ENCODE data around the gene MED14.

MED14 gene

DNA sequence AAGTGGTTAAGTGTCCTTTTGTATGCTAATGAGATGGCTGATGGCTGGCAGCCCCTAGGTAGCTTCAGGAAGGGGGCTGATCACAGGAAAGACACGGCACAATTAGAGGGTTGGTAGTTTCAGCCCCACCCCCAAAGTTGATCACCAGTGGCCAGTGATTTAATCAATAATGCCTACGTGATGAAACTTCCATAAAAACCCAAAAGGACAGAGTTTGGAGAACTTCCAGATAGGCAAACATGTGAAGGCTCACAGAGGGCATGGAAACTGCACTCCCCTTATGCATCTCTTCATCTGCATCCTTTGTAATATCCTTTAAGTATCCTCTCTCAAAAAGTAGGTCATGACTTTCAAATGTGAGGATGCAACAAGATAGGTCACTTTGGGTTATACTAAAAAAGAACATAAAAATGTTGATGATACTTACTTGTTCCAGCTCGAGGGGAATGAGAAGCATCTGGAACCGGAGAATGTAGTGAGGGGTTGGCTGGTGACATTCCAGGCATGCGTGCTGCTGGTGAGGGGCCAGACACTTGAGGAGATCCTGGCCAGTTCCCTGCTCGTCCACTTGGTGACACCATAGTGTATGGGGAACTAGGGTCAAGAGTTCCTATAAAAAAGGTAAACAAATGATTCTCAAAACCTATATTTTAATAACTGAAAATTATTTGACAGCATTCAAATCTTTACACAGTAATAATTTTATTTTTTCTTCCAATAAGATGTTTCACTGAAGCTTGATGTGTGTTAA, 71.3 kb downstream of the MED14 start:
- no peaks in the 10 kb centered on the region for H3K4me1 ChIP-seq (ENCODE audit: control insufficient read depth, insufficient read depth, low read length, poor library complexity, severe bottlenecking)
- WGBS, 2 experiments (ENCODE audit: insufficient coverage in 2 of 2): 88% methylated on average over 1 of the region's 6 CpGs; no CpG with 5 or more reads in 1 of the 2 experiments
- H3K4me3 ChIP-seq (ENCODE audit: extremely low read depth, insufficient read depth, low read length, poor library complexity, severe bottlenecking): no peak overlapping the region
- H3K36me3 ChIP-seq (ENCODE audit: control insufficient read depth, insufficient read depth, low read length): peaks cover 65% of the 10 kb centered on the region
- no peaks in the 10 kb centered on the region for H3K9me3 ChIP-seq (ENCODE audit: control insufficient read depth, low read length)
- peak overlapping the region; percentile 45 for H3K27ac ChIP-seq (ENCODE audit: low read depth, low read length, severe bottlenecking)

DNA sequence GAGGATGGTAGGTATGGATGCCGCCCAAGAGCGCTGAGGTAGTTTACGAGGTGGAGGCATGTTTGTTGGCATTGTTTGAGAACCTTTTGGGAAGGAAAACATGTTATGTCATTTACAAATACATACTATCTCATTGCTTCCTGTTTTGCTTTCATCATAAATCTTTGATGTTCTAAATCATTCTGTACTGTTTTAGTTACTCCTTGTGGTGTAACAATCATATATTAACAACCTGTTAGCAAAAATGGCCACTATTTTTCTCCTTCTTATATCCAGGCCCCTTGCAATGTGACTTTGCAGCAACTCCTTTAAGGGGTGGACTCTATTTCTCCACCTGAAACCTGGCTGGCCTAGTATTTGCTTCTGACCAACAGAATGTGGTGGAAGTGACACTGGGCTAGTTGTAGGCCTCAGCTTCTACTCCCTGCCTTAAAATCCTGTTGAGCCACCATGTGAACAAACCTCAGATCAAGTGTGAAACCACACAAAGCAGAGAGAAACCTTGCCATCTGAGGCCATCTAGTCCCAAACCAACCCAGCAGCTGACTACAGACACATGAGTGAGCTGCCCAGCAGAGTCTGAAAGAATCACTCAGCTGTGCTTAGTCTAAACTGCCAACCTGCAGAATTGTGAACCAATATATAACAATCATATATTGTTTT, 72.1 kb downstream of the MED14 start:
- H3K4me3 ChIP-seq (ENCODE audit: extremely low read depth, insufficient read depth, low read length, poor library complexity, severe bottlenecking): no peak overlapping the region
- H3K9me3 ChIP-seq (ENCODE audit: control insufficient read depth, low read length): no peaks in the 10 kb centered on the region
- no peak overlapping the region for H3K27ac ChIP-seq (ENCODE audit: low read depth, low read length, severe bottlenecking)
- H3K36me3 ChIP-seq (ENCODE audit: control insufficient read depth, insufficient read depth, low read length): peaks cover 65% of the 10 kb centered on the region
- H3K4me1 ChIP-seq (ENCODE audit: control insufficient read depth, insufficient read depth, low read length, poor library complexity, severe bottlenecking): no peaks in the 10 kb centered on the region
- WGBS, 2 experiments (ENCODE audit: insufficient coverage in 2 of 2): no CpG with 5 or more reads among the region's 3 CpGs

DNA sequence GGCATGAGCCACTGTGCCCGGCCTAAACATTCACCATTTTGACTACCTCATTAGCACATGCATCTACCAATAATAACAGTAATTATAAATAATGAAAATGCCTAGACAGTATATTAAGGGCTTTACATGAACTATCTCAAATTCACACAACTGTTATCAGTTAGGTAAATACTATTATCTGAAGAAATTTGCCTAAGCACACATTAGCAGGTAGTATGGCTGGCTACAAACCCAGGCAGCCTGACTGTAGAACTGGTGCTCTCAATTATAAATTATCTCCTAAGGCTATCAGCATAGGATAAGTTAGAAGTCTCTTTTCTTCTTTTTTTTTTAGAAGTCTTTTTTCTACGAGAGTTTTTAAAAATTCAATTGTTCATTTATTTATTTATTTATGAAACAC, 73.9 kb downstream of the MED14 start:
- no peaks in the 10 kb centered on the region for H3K9me3 ChIP-seq (ENCODE audit: control insufficient read depth, low read length)
- H3K27ac ChIP-seq (ENCODE audit: low read depth, low read length, severe bottlenecking): no peak overlapping the region
- peaks cover 60% of the 10 kb centered on the region for H3K36me3 ChIP-seq (ENCODE audit: control insufficient read depth, insufficient read depth, low read length)
- no peaks in the 10 kb centered on the region for H3K4me1 ChIP-seq (ENCODE audit: control insufficient read depth, insufficient read depth, low read length, poor library complexity, severe bottlenecking)
- no CpG with 5 or more reads among the region's 2 CpGs for WGBS, 2 experiments (ENCODE audit: insufficient coverage in 2 of 2)
- H3K4me3 ChIP-seq (ENCODE audit: extremely low read depth, insufficient read depth, low read length, poor library complexity, severe bottlenecking): no peak overlapping the region

GRCh38 chrX:40660381-40660780, 75.0 kb downstream of the MED14 start:
- no peak overlapping the region for H3K4me3 ChIP-seq (ENCODE audit: extremely low read depth, insufficient read depth, low read length, poor library complexity, severe bottlenecking)
- H3K4me1 ChIP-seq (ENCODE audit: control insufficient read depth, insufficient read depth, low read length, poor library complexity, severe bottlenecking): no peaks in the 10 kb centered on the region
- H3K36me3 ChIP-seq (ENCODE audit: control insufficient read depth, insufficient read depth, low read length): peaks cover 52% of the 10 kb centered on the region
- no peaks in the 10 kb centered on the region for H3K9me3 ChIP-seq (ENCODE audit: control insufficient read depth, low read length)
- H3K27ac ChIP-seq (ENCODE audit: low read depth, low read length, severe bottlenecking): no peak overlapping the region
- 94% methylated on average over 2 of the region's 5 CpGs for WGBS, 2 experiments (ENCODE audit: insufficient coverage in 2 of 2)

DNA sequence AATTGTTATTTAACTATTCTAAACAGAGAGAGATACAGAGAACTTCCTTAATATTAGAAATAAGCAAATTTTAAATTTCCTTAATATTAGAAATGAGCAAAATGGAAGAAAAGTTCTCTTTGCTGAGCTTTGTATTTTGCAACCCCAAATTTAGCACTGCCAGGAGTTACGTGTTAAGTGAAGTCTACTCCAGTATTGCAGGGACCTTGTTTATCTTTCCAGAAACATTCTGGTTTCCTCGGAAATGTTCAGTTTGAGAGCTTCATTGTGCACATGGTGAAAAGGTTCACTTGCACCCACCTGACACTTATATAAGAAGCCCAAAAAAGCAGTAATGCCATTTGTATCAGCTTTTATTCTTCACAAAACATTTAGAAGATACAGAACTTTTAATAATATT, 81.8 kb downstream of the MED14 start:
- no peak overlapping the region for H3K4me3 ChIP-seq (ENCODE audit: extremely low read depth, insufficient read depth, low read length, poor library complexity, severe bottlenecking)
- H3K9me3 ChIP-seq (ENCODE audit: control insufficient read depth, low read length): no peaks in the 10 kb centered on the region
- H3K27ac ChIP-seq (ENCODE audit: low read depth, low read length, severe bottlenecking): no peak overlapping the region
- WGBS, 2 experiments (ENCODE audit: insufficient coverage in 2 of 2): no CpG with 5 or more reads among the region's 2 CpGs
- no peaks in the 10 kb centered on the region for H3K4me1 ChIP-seq (ENCODE audit: control insufficient read depth, insufficient read depth, low read length, poor library complexity, severe bottlenecking)
- peaks cover 29% of the 10 kb centered on the region for H3K36me3 ChIP-seq (ENCODE audit: control insufficient read depth, insufficient read depth, low read length)

DNA sequence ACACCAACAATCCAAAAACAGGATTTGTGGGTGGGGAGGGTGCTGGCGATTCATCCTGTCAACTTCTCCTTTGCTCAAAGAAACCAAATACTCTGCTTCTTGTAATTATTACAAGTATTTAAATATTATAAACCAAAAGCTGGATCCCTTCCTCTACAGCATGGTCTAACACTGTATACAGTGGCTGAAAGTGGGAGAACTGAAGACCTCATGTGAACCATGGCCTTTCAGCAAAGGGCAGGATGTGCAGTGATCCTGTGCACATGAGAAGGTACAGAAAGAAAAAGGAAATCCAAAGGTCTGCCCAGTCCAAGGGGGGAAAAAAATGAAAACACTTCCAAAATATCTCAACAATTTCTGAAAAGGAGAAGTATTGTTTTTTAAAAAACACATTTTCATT, 82.7 kb downstream of the MED14 start:
- H3K36me3 ChIP-seq (ENCODE audit: control insufficient read depth, insufficient read depth, low read length): peaks cover 24% of the 10 kb centered on the region
- no peaks in the 10 kb centered on the region for H3K9me3 ChIP-seq (ENCODE audit: control insufficient read depth, low read length)
- H3K27ac ChIP-seq (ENCODE audit: low read depth, low read length, severe bottlenecking): no peak overlapping the region
- WGBS, 2 experiments (ENCODE audit: insufficient coverage in 2 of 2): no CpG with 5 or more reads among the region's 1 CpG
- no peaks in the 10 kb centered on the region for H3K4me1 ChIP-seq (ENCODE audit: control insufficient read depth, insufficient read depth, low read length, poor library complexity, severe bottlenecking)
- no peak overlapping the region for H3K4me3 ChIP-seq (ENCODE audit: extremely low read depth, insufficient read depth, low read length, poor library complexity, severe bottlenecking)

DNA sequence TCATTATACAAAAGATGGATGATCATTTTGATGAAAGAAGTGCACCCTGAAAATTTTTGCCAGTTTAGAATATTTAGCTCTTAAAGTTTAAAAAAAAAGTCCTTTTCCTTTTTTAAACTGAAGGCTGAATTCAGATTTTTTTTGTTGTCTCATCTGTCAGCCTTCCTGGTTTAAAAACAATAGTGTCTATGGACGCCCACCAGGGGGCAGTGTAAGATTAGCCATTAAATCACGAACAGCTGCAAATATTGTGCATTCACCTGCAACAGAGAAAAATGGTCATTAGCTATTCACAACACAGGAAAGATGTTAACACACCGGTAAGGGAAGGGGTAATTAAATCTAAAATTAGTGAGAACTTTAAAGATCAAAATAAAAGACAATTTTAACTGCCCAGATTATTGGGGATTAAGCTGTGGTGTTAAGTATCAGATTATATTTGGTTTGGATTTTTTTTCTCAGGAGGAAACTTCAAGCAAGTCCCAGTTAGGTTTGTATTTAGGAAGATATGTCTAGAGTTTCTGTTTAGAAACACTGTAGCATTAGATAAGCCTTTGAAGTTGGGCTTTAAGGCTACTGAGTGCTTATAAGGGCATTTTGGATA, 83.6 kb downstream of the MED14 start:
- no peaks in the 10 kb centered on the region for H3K4me1 ChIP-seq (ENCODE audit: control insufficient read depth, insufficient read depth, low read length, poor library complexity, severe bottlenecking)
- no CpG with 5 or more reads among the region's 3 CpGs for WGBS, 2 experiments (ENCODE audit: insufficient coverage in 2 of 2)

DNA sequence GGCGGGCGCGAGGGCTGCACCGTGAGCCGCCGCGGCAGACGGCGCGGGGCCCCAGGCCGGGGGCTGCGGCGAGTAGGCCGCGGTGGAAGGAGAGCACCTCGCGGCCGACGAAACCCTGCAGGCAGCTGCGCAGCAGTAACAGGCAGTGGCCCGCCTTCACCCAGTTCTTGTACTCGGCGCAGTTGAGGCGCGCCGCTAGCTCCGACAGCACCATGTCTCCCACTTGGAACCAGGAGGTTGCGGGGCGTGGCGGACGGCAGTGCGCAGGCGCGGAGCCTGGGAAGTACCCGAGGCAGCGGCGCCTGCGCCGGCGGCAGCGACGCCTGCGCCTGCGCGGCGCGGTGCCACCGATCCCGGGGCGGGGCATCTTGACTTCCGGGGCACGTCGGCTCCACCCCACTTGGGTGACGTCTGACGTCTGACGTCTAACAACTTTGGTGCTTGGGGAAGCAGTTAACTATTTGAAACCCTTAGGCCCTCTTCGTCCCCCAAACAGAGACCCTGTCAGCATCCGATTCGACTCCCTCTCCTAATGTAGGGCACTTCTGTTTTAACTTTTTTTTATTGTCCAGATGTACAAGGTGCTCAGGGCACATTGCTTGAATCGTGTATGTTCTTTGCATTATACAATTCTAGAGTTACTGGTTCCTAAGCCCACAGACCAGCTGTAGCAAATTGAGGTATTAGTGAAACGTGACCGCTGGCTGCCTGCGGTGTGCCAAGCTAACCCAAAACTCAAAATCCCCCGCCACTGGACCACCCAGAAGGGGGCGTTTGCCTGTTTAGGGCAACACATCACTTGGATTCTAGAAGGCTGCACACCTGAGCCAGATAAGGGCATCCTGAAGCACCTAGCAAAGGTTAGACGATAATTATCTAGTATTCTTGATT, 87.8 kb downstream of the MED14 start, which contains the start of gene CXorf38:
CXorf38 (minus strand) TSS at position 255 of the 891 bp plus-strand sequence; CDS start at position 214, 41 bp downstream.
- H3K4me1 ChIP-seq (ENCODE audit: control insufficient read depth, insufficient read depth, low read length, poor library complexity, severe bottlenecking): no peaks in the 10 kb centered on the region
- peak within 1 kb of the TSS; percentile 62 for H3K4me3 ChIP-seq (ENCODE audit: extremely low read depth, insufficient read depth, low read length, poor library complexity, severe bottlenecking)
- peak within 1 kb of the TSS; percentile 80 for H3K27ac ChIP-seq (ENCODE audit: low read depth, low read length, severe bottlenecking)
- no peaks in the 10 kb centered on the region for H3K9me3 ChIP-seq (ENCODE audit: control insufficient read depth, low read length)
- WGBS, 2 experiments (ENCODE audit: insufficient coverage in 2 of 2): 0 to 3% methylated on average over 7 to 23 of the region's 66 CpGs
- peaks cover 11% of the 10 kb centered on the region for H3K36me3 ChIP-seq (ENCODE audit: control insufficient read depth, insufficient read depth, low read length)

More for the DNA sequence above, 83.6 kb downstream of the MED14 start:
- Histone ChIP-seq H3K4me3 (ENCODE audit: extremely low read depth, insufficient read depth, low read length, poor library complexity, severe bottlenecking) (no peak overlapping the region), H3K9me3 (ENCODE audit: control insufficient read depth, low read length) (no peaks in the 10 kb centered on the region), H3K36me3 (ENCODE audit: control insufficient read depth, insufficient read depth, low read length) (peaks cover 17% of the 10 kb centered on the region), H3K27ac (ENCODE audit: low read depth, low read length, severe bottlenecking) (no peak overlapping the region)

GRCh38 chrX:40646489-40647306, 88.6 kb downstream of the MED14 start:
- Histone ChIP-seq H3K9me3 (ENCODE audit: control insufficient read depth, low read length) (no peaks in the 10 kb centered on the region), H3K36me3 (ENCODE audit: control insufficient read depth, insufficient read depth, low read length) (peaks cover 14% of the 10 kb centered on the region), H3K4me1 (ENCODE audit: control insufficient read depth, insufficient read depth, low read length, poor library complexity, severe bottlenecking) (no peaks in the 10 kb centered on the region), H3K4me3 (ENCODE audit: extremely low read depth, insufficient read depth, low read length, poor library complexity, severe bottlenecking) (peak overlapping the region; percentile 62), H3K27ac (ENCODE audit: low read depth, low read length, severe bottlenecking) (no peak overlapping the region)
- 0 to 48% methylated on average over 2 of the region's 33 CpGs for WGBS, 2 experiments (ENCODE audit: insufficient coverage in 2 of 2)
